DOHH2 (cell line): Measurements from ENCODE around the gene ASXL1.

ENCODE experiments used
- H3F3A ChIP-seq: fragments of 200-600 bp; sonication (generic), shearing (Covaris generic); 2 replicates; pipeline ENCODE4 v1.6.0; 2016; ENCODE audit warnings: antibody characterized with exemption, mild to moderate bottlenecking; ENCODE audit not compliant: control insufficient read depth, insufficient read depth
- H3K27ac ChIP-seq: fragments of 200-600 bp; sonication (generic); 2 replicates; pipeline ENCODE4 v1.5.1; 2014; ENCODE audit warnings: low read depth, mild to moderate bottlenecking, low read length, moderate library complexity
- H3K27me3 ChIP-seq: fragments of 200-600 bp; sonication (generic); 2 replicates; pipeline ENCODE4 v1.6.1; 2014; ENCODE audit warnings: mild to moderate bottlenecking, low read length, mixed read lengths; ENCODE audit not compliant: control insufficient read depth
- H3K36me3 ChIP-seq: fragments of 200-600 bp; sonication (generic); 2 replicates; pipeline ENCODE4 v1.6.1; 2014; ENCODE audit warnings: mild to moderate bottlenecking, low read length, moderate library complexity, mixed read lengths; ENCODE audit not compliant: control insufficient read depth
- H3K4me1 ChIP-seq: fragments of 200-600 bp; sonication (generic); 2 replicates; pipeline ENCODE4 v1.6.1; 2014; ENCODE audit warnings: mild to moderate bottlenecking, low read length, mixed read lengths; ENCODE audit not compliant: control insufficient read depth
- H3K4me2 ChIP-seq: fragments of 200-600 bp; sonication (generic); 2 replicates; pipeline ENCODE4 v1.6.0; 2014; ENCODE audit warnings: mild to moderate bottlenecking, low read length, moderate library complexity
- H3K4me3 ChIP-seq: fragments of 200-600 bp; sonication (generic); 2 replicates; pipeline ENCODE4 v1.5.1; 2014; ENCODE audit warnings: mild to moderate bottlenecking, low read length, mixed read lengths
- H3K79me2 ChIP-seq: fragments of 200-600 bp; sonication (generic); 2 replicates; pipeline ENCODE4 v1.6.1; 2014; ENCODE audit warnings: mild to moderate bottlenecking, low read length, mixed read lengths; ENCODE audit not compliant: control insufficient read depth
- H3K9me2 ChIP-seq: fragments of 200-600 bp; sonication (generic); replicated peaks from 2 replicates; pipeline ENCODE4 v1.6.1; 2014; ENCODE audit warnings: mild to moderate bottlenecking, low read length, mixed read lengths; ENCODE audit not compliant: control insufficient read depth
- H3K9me3 ChIP-seq: fragments of 200-600 bp; sonication (generic); 2 replicates; pipeline ENCODE4 v1.6.1; 2014; ENCODE audit warnings: antibody characterized with exemption, low read length, mixed read lengths; ENCODE audit not compliant: control insufficient read depth, insufficient read depth
- H4K20me1 ChIP-seq: fragments of 200-600 bp; sonication (generic); 2 replicates; pipeline ENCODE4 v1.6.0; 2014; ENCODE audit warnings: low read depth, mild to moderate bottlenecking, antibody characterized with exemption, low read length, moderate library complexity; ENCODE audit not compliant: control insufficient read depth, insufficient read depth
- CTCF ChIP-seq: fragments of 200-600 bp; sonication (generic); IDR thresholded peaks from one replicate; pipeline ENCODE4 v1.5.1; 2014; ENCODE audit warnings: antibody characterized with exemption, mild to moderate bottlenecking, low read depth, low read length; ENCODE audit not compliant: poor library complexity, severe bottlenecking
- EZH2phosphoT487 ChIP-seq: fragments of 200-600 bp; sonication (generic); IDR thresholded peaks from 2 replicates; pipeline ENCODE4 v1.6.1; 2017; ENCODE audit warnings: borderline replicate concordance, mild to moderate bottlenecking, antibody characterized with exemption, low read length, moderate library complexity, mixed read lengths

Gene ASXL1

DNA sequence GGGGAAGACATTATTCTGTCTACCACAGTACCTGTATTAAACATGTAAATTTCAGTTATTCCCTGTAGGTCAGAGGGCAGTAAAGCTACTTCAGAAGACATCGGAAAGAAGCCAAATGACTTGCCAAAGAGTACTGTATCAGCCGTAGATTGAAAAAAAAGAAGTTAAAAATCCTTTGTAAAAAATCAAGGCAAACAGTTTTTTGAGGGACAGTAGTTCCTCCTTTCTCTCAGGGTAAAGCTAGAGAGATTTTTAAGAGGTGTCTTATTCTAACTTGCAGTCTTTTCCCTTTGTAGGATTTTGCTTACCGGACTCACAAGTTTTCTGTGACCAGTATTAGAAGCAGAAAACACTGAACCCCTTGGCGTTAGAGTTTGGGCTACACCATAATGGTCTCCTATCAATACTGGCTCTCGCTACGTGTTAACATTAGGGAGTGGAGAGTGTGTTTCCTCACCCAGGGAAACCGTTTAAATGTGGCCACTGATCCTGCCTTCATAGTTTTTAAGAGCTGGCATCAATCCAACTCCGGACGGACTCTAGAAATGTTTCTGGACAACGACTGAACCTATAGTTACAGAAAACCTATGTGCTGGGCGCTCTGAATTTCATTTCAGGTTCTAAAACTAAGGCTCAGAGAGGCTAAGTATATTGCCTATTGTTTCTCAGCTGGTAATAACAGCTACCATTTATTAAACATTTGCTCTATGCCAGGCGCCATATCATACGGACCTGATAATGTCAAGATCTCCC, 1.3 kb upstream of the ASXL1 start:
- Histone ChIP-seq H3K79me2 (peaks cover 41% of the 10 kb centered on the region), H3F3A (peaks cover 11% of the 10 kb centered on the region), H3K27me3 (no peaks in the 10 kb centered on the region), H3K4me3 (peak overlapping the region; percentile 96), H3K9me2 (no peaks in the 10 kb centered on the region), H3K36me3 (peaks cover 22% of the 10 kb centered on the region), H3K27ac (peak overlapping the region; percentile 80), H3K4me2 (peak overlapping the region; percentile 98), H4K20me1 (peaks cover 16% of the 10 kb centered on the region), H3K4me1 (peaks cover 62% of the 10 kb centered on the region), H3K9me3 (no peaks in the 10 kb centered on the region)
- TF ChIP-seq CTCF (no peak), EZH2phosphoT487 (no peak)

GRCh38 chr20:32357375-32357868, 709 bp upstream of the ASXL1 start:
- peak overlapping the region; percentile 96 for H3K4me3 ChIP-seq
- peaks cover 11% of the 10 kb centered on the region for H3F3A ChIP-seq
- H3K27ac ChIP-seq, result peak overlapping the region; percentile 80
- peaks cover 48% of the 10 kb centered on the region for H3K79me2 ChIP-seq
- peaks cover 62% of the 10 kb centered on the region for H3K4me1 ChIP-seq
- H4K20me1 ChIP-seq, result peaks cover 16% of the 10 kb centered on the region
- peaks cover 22% of the 10 kb centered on the region for H3K36me3 ChIP-seq
- H3K9me3 ChIP-seq, result no peaks in the 10 kb centered on the region
- H3K27me3 ChIP-seq, result no peaks in the 10 kb centered on the region
- H3K9me2 ChIP-seq, result no peaks in the 10 kb centered on the region
- TF ChIP-seq EZH2phosphoT487 (no peak), CTCF (no peak)
- H3K4me2 ChIP-seq, result peak overlapping the region; percentile 98

- Histone ChIP-seq H3K4me3 (peak overlapping the region; percentile 96), H3K27me3 (no peaks in the 10 kb centered on the region), H3K4me2 (peak overlapping the region; percentile 84), H4K20me1 (peaks cover 22% of the 10 kb centered on the region), H3K36me3 (peaks cover 22% of the 10 kb centered on the region), H3K27ac (peak overlapping the region; percentile 80), H3K9me2 (no peaks in the 10 kb centered on the region), H3K4me1 (peaks cover 73% of the 10 kb centered on the region), H3F3A (peaks cover 11% of the 10 kb centered on the region), H3K79me2 (peaks cover 59% of the 10 kb centered on the region), H3K9me3 (no peaks in the 10 kb centered on the region)
- no peak for TF ChIP-seq CTCF
- TF ChIP-seq EZH2phosphoT487, result no peak
Observed at GRCh38 chr20:32358632-32358882, 426 bp downstream of the ASXL1 start.
